Panc1 (cell line): ENCODE results near the gene BPNT1.

Experiments
- POLR2AphosphoS5 ChIP-seq: IDR thresholded peaks from 2 replicates; pipeline ENCODE4 v1.6.1; 2012; ENCODE audit warnings: mild to moderate bottlenecking, low read depth, low read length, moderate library complexity
- SIN3A ChIP-seq: IDR thresholded peaks from 2 replicates; pipeline ENCODE4 v1.6.1; 2012; ENCODE audit warnings: low read depth, mild to moderate bottlenecking, low read length, moderate library complexity, borderline replicate concordance; ENCODE audit not compliant: insufficient read depth
- TF ChIP-seq, protein P1 (sequence below): fragments of 450-650 bp; IDR thresholded peaks from 2 replicates; pipeline ENCODE4 v1.5.1; 2017; ENCODE audit warnings: mild to moderate bottlenecking
- TF ChIP-seq, protein P2 (sequence below), 2 experiments: IDR thresholded peaks; 2 replicates each; pipeline ENCODE4 v1.6.1; 2011 to 2012; ENCODE audit warnings: low read depth in 2 of 2, control low read depth in 1 of 2, low read length in 1 of 2, mild to moderate bottlenecking in 1 of 2, moderate library complexity in 1 of 2; ENCODE audit not compliant: insufficient read depth in 1 of 2

DNA sequence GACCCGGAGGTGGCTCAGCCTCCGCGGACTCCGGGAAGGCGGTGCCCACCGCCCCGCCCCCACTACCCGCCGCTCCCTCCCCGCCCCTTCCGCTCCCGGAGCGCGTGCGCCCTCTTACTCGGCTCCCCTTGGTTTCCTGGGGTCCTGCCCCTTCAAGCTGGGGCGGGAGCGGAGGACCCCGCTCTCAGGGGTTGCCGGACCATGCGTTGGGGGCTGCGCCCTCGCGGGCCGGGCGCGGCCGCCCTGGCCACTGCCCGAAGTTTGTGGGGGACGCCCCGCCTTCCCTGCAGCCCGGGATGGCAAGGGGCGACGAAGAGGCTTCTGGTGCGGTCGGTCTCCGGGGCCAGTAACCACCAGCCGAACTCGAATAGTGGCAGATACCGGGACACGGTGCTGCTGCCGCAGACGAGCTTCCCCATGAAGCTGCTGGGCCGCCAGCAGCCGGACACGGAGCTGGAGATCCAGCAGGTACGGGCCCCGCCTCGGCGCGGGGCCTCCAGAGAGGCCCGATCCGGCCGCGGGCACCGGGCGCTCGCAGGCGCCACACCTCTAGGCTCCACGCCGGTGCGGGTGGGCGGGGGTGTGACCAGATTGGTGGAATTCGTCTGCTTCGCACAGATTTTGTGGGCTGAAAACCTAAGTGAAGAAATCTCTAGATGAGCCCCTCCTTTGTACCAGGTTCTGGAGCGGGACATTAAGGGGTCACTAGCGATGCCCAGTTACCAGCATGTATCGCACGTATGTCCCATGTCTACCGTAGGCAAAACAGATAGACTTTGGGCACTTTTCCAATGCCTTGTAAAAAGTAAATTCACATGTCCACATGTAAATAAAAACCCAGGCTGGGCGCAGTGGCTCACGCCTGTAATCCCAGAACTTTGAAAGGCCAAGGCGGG is 4.7 kb upstream of the BPNT1 start, which contains the start of gene IARS2:
- TF ChIP-seq, protein P1, sequence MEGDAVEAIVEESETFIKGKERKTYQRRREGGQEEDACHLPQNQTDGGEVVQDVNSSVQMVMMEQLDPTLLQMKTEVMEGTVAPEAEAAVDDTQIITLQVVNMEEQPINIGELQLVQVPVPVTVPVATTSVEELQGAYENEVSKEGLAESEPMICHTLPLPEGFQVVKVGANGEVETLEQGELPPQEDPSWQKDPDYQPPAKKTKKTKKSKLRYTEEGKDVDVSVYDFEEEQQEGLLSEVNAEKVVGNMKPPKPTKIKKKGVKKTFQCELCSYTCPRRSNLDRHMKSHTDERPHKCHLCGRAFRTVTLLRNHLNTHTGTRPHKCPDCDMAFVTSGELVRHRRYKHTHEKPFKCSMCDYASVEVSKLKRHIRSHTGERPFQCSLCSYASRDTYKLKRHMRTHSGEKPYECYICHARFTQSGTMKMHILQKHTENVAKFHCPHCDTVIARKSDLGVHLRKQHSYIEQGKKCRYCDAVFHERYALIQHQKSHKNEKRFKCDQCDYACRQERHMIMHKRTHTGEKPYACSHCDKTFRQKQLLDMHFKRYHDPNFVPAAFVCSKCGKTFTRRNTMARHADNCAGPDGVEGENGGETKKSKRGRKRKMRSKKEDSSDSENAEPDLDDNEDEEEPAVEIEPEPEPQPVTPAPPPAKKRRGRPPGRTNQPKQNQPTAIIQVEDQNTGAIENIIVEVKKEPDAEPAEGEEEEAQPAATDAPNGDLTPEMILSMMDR = no peak
- peak; percentile 82 for TF ChIP-seq POLR2AphosphoS5
- peak; percentile 75; the same call in 1 of the 2 replicates for TF ChIP-seq SIN3A
- TF ChIP-seq, protein P2, sequence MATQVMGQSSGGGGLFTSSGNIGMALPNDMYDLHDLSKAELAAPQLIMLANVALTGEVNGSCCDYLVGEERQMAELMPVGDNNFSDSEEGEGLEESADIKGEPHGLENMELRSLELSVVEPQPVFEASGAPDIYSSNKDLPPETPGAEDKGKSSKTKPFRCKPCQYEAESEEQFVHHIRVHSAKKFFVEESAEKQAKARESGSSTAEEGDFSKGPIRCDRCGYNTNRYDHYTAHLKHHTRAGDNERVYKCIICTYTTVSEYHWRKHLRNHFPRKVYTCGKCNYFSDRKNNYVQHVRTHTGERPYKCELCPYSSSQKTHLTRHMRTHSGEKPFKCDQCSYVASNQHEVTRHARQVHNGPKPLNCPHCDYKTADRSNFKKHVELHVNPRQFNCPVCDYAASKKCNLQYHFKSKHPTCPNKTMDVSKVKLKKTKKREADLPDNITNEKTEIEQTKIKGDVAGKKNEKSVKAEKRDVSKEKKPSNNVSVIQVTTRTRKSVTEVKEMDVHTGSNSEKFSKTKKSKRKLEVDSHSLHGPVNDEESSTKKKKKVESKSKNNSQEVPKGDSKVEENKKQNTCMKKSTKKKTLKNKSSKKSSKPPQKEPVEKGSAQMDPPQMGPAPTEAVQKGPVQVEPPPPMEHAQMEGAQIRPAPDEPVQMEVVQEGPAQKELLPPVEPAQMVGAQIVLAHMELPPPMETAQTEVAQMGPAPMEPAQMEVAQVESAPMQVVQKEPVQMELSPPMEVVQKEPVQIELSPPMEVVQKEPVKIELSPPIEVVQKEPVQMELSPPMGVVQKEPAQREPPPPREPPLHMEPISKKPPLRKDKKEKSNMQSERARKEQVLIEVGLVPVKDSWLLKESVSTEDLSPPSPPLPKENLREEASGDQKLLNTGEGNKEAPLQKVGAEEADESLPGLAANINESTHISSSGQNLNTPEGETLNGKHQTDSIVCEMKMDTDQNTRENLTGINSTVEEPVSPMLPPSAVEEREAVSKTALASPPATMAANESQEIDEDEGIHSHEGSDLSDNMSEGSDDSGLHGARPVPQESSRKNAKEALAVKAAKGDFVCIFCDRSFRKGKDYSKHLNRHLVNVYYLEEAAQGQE (IDR thresholded peaks at IDR 0.05; ENCODE audit: insufficient read depth in 1 of 2, low read depth in 2 of 2, low read length in 1 of 2) = no peak
